HEK293 (cell line): ENCODE data around the gene MYOM1.

Experiments used
- CTCF ChIA-PET: fragments of 350-600 bp; formaldehyde crosslinking; extraction: SDS; loops from one replicate; lab custom pipeline; 2021; ENCODE audit warnings: antibody characterized with exemption; lab: Yijun Ruan, JAX
- POLR2A ChIA-PET: fragments of 300-600 bp; formaldehyde crosslinking; extraction: SDS; loops from one replicate; lab custom pipeline; 2020; ENCODE audit warnings: antibody characterized with exemption, inconsistent platforms; lab: Yijun Ruan, JAX
- H3K27ac ChIP-seq: fragments of 200-500 bp; sonication (Bioruptor generic); 2 replicates; pipeline ENCODE4 v1.5.1; 2014; ENCODE audit warnings: low read depth, low read length, control low read depth, inconsistent platforms; ENCODE audit errors: extremely low read depth
- H3K36me3 ChIP-seq, 2 experiments: fragments of 200-500 bp in 1 of 2; sonication (Bioruptor generic) in 1 of 2; 1 replicate in 1 of 2; 2 replicates in 1 of 2; pipeline ENCODE4 v1.5.1; 2014 to 2017; ENCODE audit warnings: inconsistent platforms in 2 of 2, low read length in 2 of 2; ENCODE audit not compliant: control insufficient read depth in 2 of 2, insufficient read depth in 1 of 2
- H3K4me1 ChIP-seq: fragments of 200-500 bp; sonication (Bioruptor generic); 2 replicates; pipeline ENCODE4 v1.5.1; 2014; ENCODE audit warnings: mild to moderate bottlenecking, low read length, inconsistent platforms; ENCODE audit not compliant: control insufficient read depth, insufficient read depth
- H3K4me3 ChIP-seq: 2 replicates; pipeline ENCODE4 v1.5.1; 2011; ENCODE audit warnings: low read depth, mild to moderate bottlenecking, control low read depth, low read length, moderate library complexity
- H3K9me3 ChIP-seq: fragments of 200-500 bp; sonication (Bioruptor generic); 2 replicates; pipeline ENCODE4 v1.5.1; 2014; ENCODE audit warnings: low read depth, low read length, inconsistent platforms; ENCODE audit not compliant: control insufficient read depth, insufficient read depth
- HOXC10 ChIP-seq: sonication (generic); formaldehyde crosslinking; IDR thresholded peaks from 2 replicates; pipeline ENCODE4 v1.8.1; 2023; ENCODE audit warnings: mild to moderate bottlenecking, missing genetic modification reagents
- KLF10 ChIP-seq: fragments of 450-650 bp; IDR thresholded peaks from 2 replicates; pipeline ENCODE4 v1.5.1; 2018; ENCODE audit warnings: missing biosample characterization, mild to moderate bottlenecking, missing genetic modification characterization
- SCRT1 ChIP-seq: fragments of 450-650 bp; formaldehyde crosslinking; IDR thresholded peaks from 2 replicates; pipeline ENCODE4 v1.5.1; 2016; ENCODE audit warnings: missing biosample characterization, missing genetic modification characterization, borderline replicate concordance
- ZBTB1 ChIP-seq: fragments of 450-650 bp; formaldehyde crosslinking; IDR thresholded peaks from 2 replicates; pipeline ENCODE4 v1.5.1; 2016; ENCODE audit warnings: missing biosample characterization, missing genetic modification characterization
- ZBTB49 ChIP-seq: fragments of 450-650 bp; formaldehyde crosslinking; IDR thresholded peaks from 2 replicates; pipeline ENCODE4 v1.5.1; 2016; ENCODE audit warnings: missing biosample characterization, missing genetic modification characterization, low read depth
- ZNF10 ChIP-seq: fragments of 450-650 bp; formaldehyde crosslinking; IDR thresholded peaks from 2 replicates; pipeline ENCODE4 v1.5.1; 2017; ENCODE audit warnings: missing biosample characterization, missing genetic modification characterization
- ZNF23 ChIP-seq: fragments of 450-650 bp; formaldehyde crosslinking; IDR thresholded peaks from 2 replicates; pipeline ENCODE4 v1.5.1; 2016; ENCODE audit warnings: missing biosample characterization, missing genetic modification characterization, borderline replicate concordance
- ZNF48 ChIP-seq: fragments of 450-650 bp; formaldehyde crosslinking; IDR thresholded peaks from 2 replicates; pipeline ENCODE4 v1.5.1; 2016; ENCODE audit warnings: missing biosample characterization, missing genetic modification characterization
- ZNF548 ChIP-seq: fragments of 450-650 bp; formaldehyde crosslinking; IDR thresholded peaks from 2 replicates; pipeline ENCODE4 v1.5.1; 2016; ENCODE audit warnings: missing biosample characterization, missing genetic modification characterization
- ZNF654 ChIP-seq: fragments of 450-650 bp; formaldehyde crosslinking; IDR thresholded peaks from 2 replicates; pipeline ENCODE4 v1.5.1; 2016; ENCODE audit warnings: low read depth, missing biosample characterization, missing genetic modification characterization
- ZNF791 ChIP-seq: fragments of 450-650 bp; formaldehyde crosslinking; IDR thresholded peaks from 2 replicates; pipeline ENCODE4 v1.5.1; 2016; ENCODE audit warnings: missing biosample characterization, missing genetic modification characterization
- ZSCAN4 ChIP-seq: fragments of 450-650 bp; formaldehyde crosslinking; IDR thresholded peaks from 2 replicates; pipeline ENCODE4 v1.5.1; 2017; ENCODE audit warnings: missing biosample characterization, missing genetic modification characterization
- TF ChIP-seq, protein P1 (sequence below): fragments of 450-650 bp; formaldehyde crosslinking; conservative IDR thresholded peaks from 2 replicates; pipeline ENCODE4 v1.5.1; 2016; ENCODE audit warnings: low read depth, missing biosample characterization, missing genetic modification characterization
- TF ChIP-seq, protein P2 (sequence below): fragments of 450-650 bp; formaldehyde crosslinking; IDR thresholded peaks from 2 replicates; pipeline ENCODE4 v1.5.1; 2016; ENCODE audit warnings: missing biosample characterization, missing genetic modification characterization
- TF ChIP-seq, protein P3 (sequence below): fragments of 450-650 bp; formaldehyde crosslinking; IDR thresholded peaks from 2 replicates; pipeline ENCODE4; 2016; ENCODE audit warnings: missing biosample characterization, missing genetic modification characterization

MYOM1 gene

GRCh38 chr18:3209859-3210569 lies 9.8 kb downstream of the MYOM1 start (continued):
- TF ChIP-seq, protein P1, sequence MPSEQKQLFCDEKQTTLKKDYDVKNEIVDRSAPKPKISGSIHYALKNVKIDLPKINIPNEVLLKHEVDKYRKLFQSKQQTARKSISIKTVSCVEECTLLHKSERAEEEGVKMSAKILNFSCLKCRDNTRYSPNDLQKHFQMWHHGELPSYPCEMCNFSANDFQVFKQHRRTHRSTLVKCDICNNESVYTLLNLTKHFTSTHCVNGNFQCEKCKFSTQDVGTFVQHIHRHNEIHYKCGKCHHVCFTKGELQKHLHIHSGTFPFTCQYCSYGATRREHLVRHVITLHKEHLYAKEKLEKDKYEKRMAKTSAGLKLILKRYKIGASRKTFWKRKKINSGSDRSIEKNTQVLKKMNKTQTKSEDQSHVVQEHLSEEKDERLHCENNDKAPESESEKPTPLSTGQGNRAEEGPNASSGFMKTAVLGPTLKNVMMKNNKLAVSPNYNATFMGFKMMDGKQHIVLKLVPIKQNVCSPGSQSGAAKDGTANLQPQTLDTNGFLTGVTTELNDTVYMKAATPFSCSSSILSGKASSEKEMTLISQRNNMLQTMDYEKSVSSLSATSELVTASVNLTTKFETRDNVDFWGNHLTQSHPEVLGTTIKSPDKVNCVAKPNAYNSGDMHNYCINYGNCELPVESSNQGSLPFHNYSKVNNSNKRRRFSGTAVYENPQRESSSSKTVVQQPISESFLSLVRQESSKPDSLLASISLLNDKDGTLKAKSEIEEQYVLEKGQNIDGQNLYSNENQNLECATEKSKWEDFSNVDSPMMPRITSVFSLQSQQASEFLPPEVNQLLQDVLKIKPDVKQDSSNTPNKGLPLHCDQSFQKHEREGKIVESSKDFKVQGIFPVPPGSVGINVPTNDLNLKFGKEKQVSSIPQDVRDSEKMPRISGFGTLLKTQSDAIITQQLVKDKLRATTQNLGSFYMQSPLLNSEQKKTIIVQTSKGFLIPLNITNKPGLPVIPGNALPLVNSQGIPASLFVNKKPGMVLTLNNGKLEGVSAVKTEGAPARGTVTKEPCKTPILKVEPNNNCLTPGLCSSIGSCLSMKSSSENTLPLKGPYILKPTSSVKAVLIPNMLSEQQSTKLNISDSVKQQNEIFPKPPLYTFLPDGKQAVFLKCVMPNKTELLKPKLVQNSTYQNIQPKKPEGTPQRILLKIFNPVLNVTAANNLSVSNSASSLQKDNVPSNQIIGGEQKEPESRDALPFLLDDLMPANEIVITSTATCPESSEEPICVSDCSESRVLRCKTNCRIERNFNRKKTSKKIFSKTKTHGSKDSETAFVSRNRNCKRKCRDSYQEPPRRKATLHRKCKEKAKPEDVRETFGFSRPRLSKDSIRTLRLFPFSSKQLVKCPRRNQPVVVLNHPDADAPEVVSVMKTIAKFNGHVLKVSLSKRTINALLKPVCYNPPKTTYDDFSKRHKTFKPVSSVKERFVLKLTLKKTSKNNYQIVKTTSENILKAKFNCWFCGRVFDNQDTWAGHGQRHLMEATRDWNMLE = no peak

GRCh38 chr18:3207565-3207964 lies 12.2 kb downstream of the MYOM1 start:
- CTCF ChIA-PET = interaction anchor here (0.6 to 1.4 kb wide), 3 partner anchors 38 to 408 kb away, joined by 3 to 6 read pairs (median 4); no protein-coding TSS in a partner anchor
- TF ChIP-seq ZNF48 (tag by site-specific recombination) (no peak), ZNF23 (tag by site-specific recombination) (no peak), ZBTB49 (tag by site-specific recombination) (no peak), SCRT1 (no peak), ZNF654 (tag by site-specific recombination) (no peak), ZNF791 (no peak), HOXC10 (CRISPR knock-in tag) (no peak), ZNF548 (no peak), ZNF10 (tag by site-specific recombination) (no peak), ZBTB1 (tag by site-specific recombination) (no peak), ZSCAN4 (tag by site-specific recombination) (no peak), KLF10 (tag by site-specific recombination) (no peak)
- TF ChIP-seq, protein P2, sequence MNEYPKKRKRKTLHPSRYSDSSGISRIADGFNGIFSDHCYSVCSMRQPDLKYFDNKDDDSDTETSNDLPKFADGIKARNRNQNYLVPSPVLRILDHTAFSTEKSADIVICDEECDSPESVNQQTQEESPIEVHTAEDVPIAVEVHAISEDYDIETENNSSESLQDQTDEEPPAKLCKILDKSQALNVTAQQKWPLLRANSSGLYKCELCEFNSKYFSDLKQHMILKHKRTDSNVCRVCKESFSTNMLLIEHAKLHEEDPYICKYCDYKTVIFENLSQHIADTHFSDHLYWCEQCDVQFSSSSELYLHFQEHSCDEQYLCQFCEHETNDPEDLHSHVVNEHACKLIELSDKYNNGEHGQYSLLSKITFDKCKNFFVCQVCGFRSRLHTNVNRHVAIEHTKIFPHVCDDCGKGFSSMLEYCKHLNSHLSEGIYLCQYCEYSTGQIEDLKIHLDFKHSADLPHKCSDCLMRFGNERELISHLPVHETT (tag by site-specific recombination) = no peak
- TF ChIP-seq, protein P3, sequence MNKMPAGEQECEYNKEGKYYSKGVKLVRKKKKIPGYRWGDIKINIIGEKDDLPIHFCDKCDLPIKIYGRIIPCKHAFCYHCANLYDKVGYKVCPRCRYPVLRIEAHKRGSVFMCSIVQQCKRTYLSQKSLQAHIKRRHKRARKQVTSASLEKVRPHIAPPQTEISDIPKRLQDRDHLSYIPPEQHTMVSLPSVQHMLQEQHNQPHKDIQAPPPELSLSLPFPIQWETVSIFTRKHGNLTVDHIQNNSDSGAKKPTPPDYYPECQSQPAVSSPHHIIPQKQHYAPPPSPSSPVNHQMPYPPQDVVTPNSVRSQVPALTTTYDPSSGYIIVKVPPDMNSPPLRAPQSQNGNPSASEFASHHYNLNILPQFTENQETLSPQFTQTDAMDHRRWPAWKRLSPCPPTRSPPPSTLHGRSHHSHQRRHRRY (tag by site-specific recombination) = no peak
- POLR2A ChIA-PET = no interaction called here

More at GRCh38 chr18:3207565-3207964, 12.2 kb downstream of the MYOM1 start:
- Histone ChIP-seq H3K27ac (no peak overlapping the region), H3K4me3 (no peak overlapping the region), H3K9me3 (no peaks in the 10 kb centered on the region), H3K4me1 (peaks cover 2% of the 10 kb centered on the region; the same call in 1 of the 2 replicates), H3K36me3 (no peaks in the 10 kb centered on the region)
